Karpas-422 (cell line): ENCODE measurements around the gene LDHD. TPM values are rescaled to one million over a fixed set of nuclear protein-coding genes. Genes with fewer than 3 reads are reported as not detected.
"Not testable (repeated sequence)": the region's sequence is repeated elsewhere in the genome, so short reads cannot be mapped to it uniquely, and the experiment has no call there.

Experiments
- DNase-seq: peaks from one replicate; pipeline ENCODE4 v3.0.0-alpha.2; 2015
- H2AFZ ChIP-seq: fragments of 200-600 bp; sonication (generic); 2 replicates; pipeline ENCODE4 v1.6.1; 2014; ENCODE audit warnings: antibody characterized with exemption, low read length, mixed read lengths
- H3K27ac ChIP-seq: fragments of 200-600 bp; sonication (generic); 2 replicates; pipeline ENCODE4 v1.5.1; 2014; ENCODE audit warnings: mild to moderate bottlenecking, low read length, moderate library complexity
- H3K27me3 ChIP-seq: fragments of 200-600 bp; sonication (generic); 2 replicates; pipeline ENCODE4 v1.6.1; 2014; ENCODE audit warnings: low read length, mixed read lengths
- H3K36me3 ChIP-seq: fragments of 200-600 bp; sonication (generic); 2 replicates; pipeline ENCODE4 v1.6.1; 2014; ENCODE audit warnings: low read length, mixed read lengths; ENCODE audit not compliant: insufficient read depth
- H3K4me1 ChIP-seq: fragments of 200-600 bp; sonication (generic); 2 replicates; pipeline ENCODE4 v1.6.1; 2014; ENCODE audit warnings: mild to moderate bottlenecking, low read length, mixed read lengths
- H3K4me2 ChIP-seq: fragments of 200-600 bp; sonication (generic); 2 replicates; pipeline ENCODE4 v1.6.1; 2014; ENCODE audit warnings: low read length, low read depth, mild to moderate bottlenecking; ENCODE audit not compliant: poor library complexity, severe bottlenecking
- H3K4me3 ChIP-seq: fragments of 200-600 bp; sonication (generic); 2 replicates; pipeline ENCODE4 v1.5.1; 2014; ENCODE audit warnings: mild to moderate bottlenecking, antibody characterized with exemption, low read length, mixed read lengths
- H3K79me2 ChIP-seq: fragments of 200-600 bp; sonication (generic); 2 replicates; pipeline ENCODE4 v1.6.1; 2014; ENCODE audit warnings: mild to moderate bottlenecking, low read length, mixed read lengths
- H3K9ac ChIP-seq: fragments of 200-600 bp; sonication (generic); 2 replicates; pipeline ENCODE4 v1.6.0; 2014; ENCODE audit warnings: low read length
- H3K9me2 ChIP-seq: fragments of 200-600 bp; sonication (generic), shearing (Covaris generic); replicated peaks from 2 replicates; pipeline ENCODE4 v1.6.0; 2014; ENCODE audit warnings: mild to moderate bottlenecking, low read length, moderate library complexity; ENCODE audit not compliant: insufficient read depth
- H3K9me3 ChIP-seq: fragments of 300-700, 200-600 bp; sonication (generic); 2 replicates; pipeline ENCODE4 v1.6.1; 2014; ENCODE audit warnings: low read length, mixed read lengths
- H4K20me1 ChIP-seq: fragments of 200-600 bp; sonication (generic); 2 replicates; pipeline ENCODE4 v1.6.1; 2014; ENCODE audit warnings: mild to moderate bottlenecking, antibody characterized with exemption, low read length, low read depth; ENCODE audit not compliant: insufficient read depth
- total RNA-seq: library from RNA; depleted of rRNA; stranded (reverse); fragments of >200 nt; shearing (Covaris generic); gene quantifications from 2 replicates; pipeline ENCODE4 v1.2.3, GENCODE V29; 2014; ENCODE audit warnings: low replicate concordance

LDHD gene
- total RNA-seq, 1 experiment from 2014 or later, result not detected

DNA sequence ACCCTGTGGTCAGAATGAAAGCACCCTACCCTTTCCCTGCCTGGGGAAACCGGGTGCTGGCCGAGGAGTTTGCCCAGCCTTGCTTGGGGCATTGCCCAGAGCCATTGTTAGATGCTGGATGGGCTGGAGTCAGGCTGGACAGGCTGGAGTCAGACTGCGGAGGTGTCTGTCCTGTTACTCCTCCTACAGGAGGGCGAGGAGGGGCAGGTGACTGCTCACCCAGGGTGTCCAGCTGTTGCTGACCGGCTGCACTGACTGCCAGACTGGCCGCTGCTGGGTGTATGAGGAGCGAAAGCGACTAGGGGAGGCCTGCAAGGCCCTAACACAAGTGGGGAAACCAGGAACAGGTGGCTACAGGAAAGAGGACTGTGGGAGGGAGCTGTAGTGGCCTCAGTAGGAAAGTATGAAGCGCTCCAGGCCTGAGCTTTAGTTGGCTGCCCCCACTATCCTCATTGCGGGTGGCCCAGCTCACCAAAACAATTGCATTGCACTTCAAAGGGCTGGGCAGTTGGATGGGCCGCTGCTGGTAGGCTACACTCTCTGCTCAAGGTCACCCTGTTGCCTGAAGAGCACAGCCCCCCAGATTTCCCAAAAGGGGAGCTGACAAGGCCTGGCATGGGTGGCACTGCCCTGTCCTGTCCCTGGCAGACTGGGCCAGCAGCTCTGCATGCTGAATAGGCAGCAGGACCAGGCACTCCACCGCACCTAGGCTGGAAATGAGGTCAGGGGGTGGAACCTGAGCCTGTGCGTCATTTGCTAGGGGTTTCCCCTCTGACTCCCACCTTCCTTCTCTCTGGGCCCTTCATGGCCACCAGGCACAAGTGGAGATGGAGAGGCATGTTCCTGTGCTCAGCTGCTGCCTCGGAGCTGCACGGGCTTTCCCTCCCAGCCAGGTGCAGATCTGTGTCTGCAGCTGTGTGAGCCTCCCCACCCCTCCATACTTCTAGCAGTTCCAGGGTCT lies 18.4 kb downstream of the LDHD start:
- no peaks in the 10 kb centered on the region for H3K36me3 ChIP-seq
- H3K4me1 ChIP-seq, result peaks cover 14% of the 10 kb centered on the region
- H4K20me1 ChIP-seq, result no peaks in the 10 kb centered on the region
- no peak overlapping the region for H3K4me3 ChIP-seq
- H3K9me3 ChIP-seq, result no peaks in the 10 kb centered on the region
- DNase-seq, result no peak
- H2AFZ ChIP-seq, result no peak overlapping the region
- H3K27ac ChIP-seq, result no peak overlapping the region
- H3K4me2 ChIP-seq, result no peak overlapping the region
- no peaks in the 10 kb centered on the region for H3K9me2 ChIP-seq
- H3K79me2 ChIP-seq, result no peaks in the 10 kb centered on the region
- H3K27me3 ChIP-seq, result no peaks in the 10 kb centered on the region
- H3K9ac ChIP-seq, result no peak overlapping the region

GRCh38 chr16:75097191-75097761 lies 19.3 kb downstream of the LDHD start:
- no peaks in the 10 kb centered on the region for H3K9me2 ChIP-seq
- H3K4me1 ChIP-seq, result peaks cover 14% of the 10 kb centered on the region
- H3K9me3 ChIP-seq, result no peaks in the 10 kb centered on the region
- H3K9ac ChIP-seq, result no peak overlapping the region
- H3K4me3 ChIP-seq, result no peak overlapping the region
- DNase-seq, result no peak
- H3K36me3 ChIP-seq, result no peaks in the 10 kb centered on the region
- H4K20me1 ChIP-seq, result no peaks in the 10 kb centered on the region
- H3K27ac ChIP-seq, result no peak overlapping the region
- H3K4me2 ChIP-seq, result no peak overlapping the region
- no peaks in the 10 kb centered on the region for H3K27me3 ChIP-seq
- H2AFZ ChIP-seq, result no peak overlapping the region
- no peaks in the 10 kb centered on the region for H3K79me2 ChIP-seq

- Histone ChIP-seq H3K9me3 (no peaks in the 10 kb centered on the region), H3K4me1 (peaks cover 14% of the 10 kb centered on the region), H3K27me3 (no peaks in the 10 kb centered on the region), H3K9ac (no peak overlapping the region), H3K27ac (no peak overlapping the region), H2AFZ (no peak overlapping the region), H4K20me1 (no peaks in the 10 kb centered on the region), H3K79me2 (no peaks in the 10 kb centered on the region), H3K9me2 (no peaks in the 10 kb centered on the region), H3K36me3 (no peaks in the 10 kb centered on the region), H3K4me3 (no peak overlapping the region), H3K4me2 (no peak overlapping the region)
- no peak for DNase-seq
Observed at GRCh38 chr16:75096656-75097055, 19.9 kb downstream of the LDHD start.

- Histone ChIP-seq H3K4me3 (no peak overlapping the region), H3K4me2 (no peak overlapping the region), H2AFZ (no peak overlapping the region), H3K79me2 (no peaks in the 10 kb centered on the region), H3K9ac (no peak overlapping the region), H4K20me1 (no peaks in the 10 kb centered on the region), H3K27ac (no peak overlapping the region), H3K9me3 (no peaks in the 10 kb centered on the region), H3K36me3 (no peaks in the 10 kb centered on the region), H3K9me2 (no peaks in the 10 kb centered on the region), H3K27me3 (no peaks in the 10 kb centered on the region), H3K4me1 (peaks cover 14% of the 10 kb centered on the region)
- no peak for DNase-seq
Observed at GRCh38 chr16:75095204-75095621, 21.4 kb downstream of the LDHD start.

- H4K20me1 ChIP-seq, result no peaks in the 10 kb centered on the region
- no peak overlapping the region for H3K27ac ChIP-seq
- H3K4me2 ChIP-seq, result no peak overlapping the region
- no peak for DNase-seq
- H3K9ac ChIP-seq, result no peak overlapping the region
- no peaks in the 10 kb centered on the region for H3K36me3 ChIP-seq
- H3K27me3 ChIP-seq, result no peaks in the 10 kb centered on the region
- no peaks in the 10 kb centered on the region for H3K9me3 ChIP-seq
- no peaks in the 10 kb centered on the region for H3K79me2 ChIP-seq
- H3K9me2 ChIP-seq, result no peaks in the 10 kb centered on the region
- peaks cover 2% of the 10 kb centered on the region for H3K4me1 ChIP-seq
- H3K4me3 ChIP-seq, result no peak overlapping the region
- no peak overlapping the region for H2AFZ ChIP-seq
Observed at GRCh38 chr16:75093598-75094540, 22.7 kb downstream of the LDHD start.

GRCh38 chr16:75092777-75093176 lies 23.8 kb downstream of the LDHD start:
- H3K79me2 ChIP-seq, result no peaks in the 10 kb centered on the region
- DNase-seq, result no peak
- H3K9me2 ChIP-seq, result no peaks in the 10 kb centered on the region
- no peak overlapping the region for H3K27ac ChIP-seq
- H3K9me3 ChIP-seq, result no peaks in the 10 kb centered on the region
- H3K36me3 ChIP-seq, result no peaks in the 10 kb centered on the region
- no peak overlapping the region for H3K4me3 ChIP-seq
- H3K4me1 ChIP-seq, result no peaks in the 10 kb centered on the region
- H4K20me1 ChIP-seq, result no peaks in the 10 kb centered on the region
- no peak overlapping the region for H3K9ac ChIP-seq
- no peak overlapping the region for H3K4me2 ChIP-seq
- no peaks in the 10 kb centered on the region for H3K27me3 ChIP-seq
- no peak overlapping the region for H2AFZ ChIP-seq

DNA sequence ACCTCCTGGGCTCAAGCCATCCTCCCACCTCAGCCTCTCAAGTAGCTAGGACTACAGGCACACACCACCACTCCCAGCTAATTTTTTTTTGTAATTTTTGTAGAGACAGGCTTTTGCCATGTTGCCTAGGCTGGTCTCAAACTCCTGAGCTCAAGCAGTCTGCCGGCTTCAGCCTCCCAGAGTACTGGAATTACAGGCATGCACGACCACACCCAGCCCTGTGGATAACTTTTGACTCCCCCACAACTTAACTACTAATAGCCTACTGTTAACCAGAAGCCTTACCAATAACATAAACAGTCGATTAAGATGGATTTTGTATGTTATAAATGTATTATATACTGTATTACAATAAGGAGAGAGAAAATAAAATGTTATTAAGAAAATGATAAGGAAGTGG lies 25.0 kb downstream of the LDHD start:
- not testable (repeated sequence) for H3K27ac ChIP-seq, H3K36me3 ChIP-seq, H3K9me2 ChIP-seq, H3K27me3 ChIP-seq, H3K79me2 ChIP-seq, H3K4me2 ChIP-seq, DNase-seq, H2AFZ ChIP-seq, H3K4me1 ChIP-seq, H3K4me3 ChIP-seq, H3K9me3 ChIP-seq, H3K9ac ChIP-seq, H4K20me1 ChIP-seq

DNA sequence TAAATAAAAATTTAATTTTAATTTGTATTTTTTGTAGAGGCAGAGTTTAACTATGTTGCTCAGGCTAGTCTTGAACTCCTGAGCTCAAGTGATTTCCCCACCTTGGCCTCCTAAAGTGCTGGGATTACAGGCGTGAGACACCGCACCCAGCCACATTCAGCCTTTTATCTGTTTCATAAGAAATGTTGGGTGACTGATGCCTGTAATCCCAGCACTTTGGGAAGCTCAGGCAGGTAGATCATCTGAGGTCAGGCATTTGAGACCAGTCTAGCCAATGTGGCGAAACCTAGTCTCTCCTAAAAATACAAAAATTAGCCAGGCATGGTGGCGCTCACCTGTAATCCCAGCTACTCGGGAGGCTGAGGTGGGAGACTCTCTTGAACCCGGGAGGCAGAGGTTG lies 25.7 kb downstream of the LDHD start:
- not testable (repeated sequence) for H4K20me1 ChIP-seq, H2AFZ ChIP-seq, H3K4me3 ChIP-seq, H3K27ac ChIP-seq, H3K9me3 ChIP-seq, H3K4me1 ChIP-seq, H3K9ac ChIP-seq, H3K36me3 ChIP-seq, H3K79me2 ChIP-seq, H3K4me2 ChIP-seq, DNase-seq, H3K27me3 ChIP-seq, H3K9me2 ChIP-seq
